Activated gamma-delta T cell treated with anti-CD3 and anti-CD28 coated beads, Interleukin-2, amount 50 U/mL, for 16 hours (primary cell): ENCODE measurements around the gene UBE2D2.

Experiments used
- DNase-seq: peaks from one replicate; pipeline ENCODE4 v3.0.0-alpha.2; 2020; ENCODE audit warnings: low read depth

The UBE2D2 gene

GRCh38 chr5:139636207-139636792, 75.2 kb downstream of the UBE2D2 start:
- DNase-seq = peak; percentile 65

GRCh38 chr5:139636975-139637408, 75.9 kb downstream of the UBE2D2 start:
- no peak for DNase-seq

GRCh38 chr5:139637438-139638089, 76.4 kb downstream of the UBE2D2 start:
- peak; percentile 49 for DNase-seq

GRCh38 chr5:139638090-139638735, 77.1 kb downstream of the UBE2D2 start:
- DNase-seq = no peak

GRCh38 chr5:139638736-139639618, 77.8 kb downstream of the UBE2D2 start:
- no peak for DNase-seq

- no peak for DNase-seq
Observed at GRCh38 chr5:139639619-139640380, 78.7 kb downstream of the UBE2D2 start.

- no peak for DNase-seq
Observed at GRCh38 chr5:139640421-139641115, 79.4 kb downstream of the UBE2D2 start.

- no peak for DNase-seq
Observed at GRCh38 chr5:139641116-139642080, 80.3 kb downstream of the UBE2D2 start.

GRCh38 chr5:139642213-139642612, 81.1 kb downstream of the UBE2D2 start:
- DNase-seq = no peak

GRCh38 chr5:139642891-139643871, 82.0 kb downstream of the UBE2D2 start:
- DNase-seq = no peak

- DNase-seq = no peak
Observed at GRCh38 chr5:139644001-139644456, 82.9 kb downstream of the UBE2D2 start.

- no peak for DNase-seq
Observed at GRCh38 chr5:139644646-139645429, 83.7 kb downstream of the UBE2D2 start.

- DNase-seq = no peak
Observed at GRCh38 chr5:139645430-139645871, 84.3 kb downstream of the UBE2D2 start.

- DNase-seq = no peak
Observed at GRCh38 chr5:139646111-139646510, 85.0 kb downstream of the UBE2D2 start.

- no peak for DNase-seq
Observed at GRCh38 chr5:139646912-139647505, 85.9 kb downstream of the UBE2D2 start.

- no peak for DNase-seq
Observed at GRCh38 chr5:139647506-139648204, 86.5 kb downstream of the UBE2D2 start.
